GM21381 (cell line): Measurements from ENCODE around the gene MAMLD1.

ENCODE experiments used
- ATAC-seq: cut with Tn5 transposase; IDR thresholded peaks from one replicate; pipeline ENCODE4 v1.9.1; 2021; ENCODE audit warnings: mild to moderate bottlenecking, moderate library complexity; ENCODE audit not compliant: unreplicated experiment

MAMLD1 gene

GRCh38 chrX:150522494-150522893 is 159.4 kb downstream of the MAMLD1 start:
- no peak for ATAC-seq

GRCh38 chrX:150525061-150525919 is 162.2 kb downstream of the MAMLD1 start:
- no peak for ATAC-seq

- ATAC-seq = no peak
Observed at GRCh38 chrX:150526692-150527091, 163.6 kb downstream of the MAMLD1 start.

GRCh38 chrX:150527108-150527507 is 164.0 kb downstream of the MAMLD1 start:
- ATAC-seq = no peak

GRCh38 chrX:150529587-150529986 is 166.5 kb downstream of the MAMLD1 start:
- no peak for ATAC-seq

- ATAC-seq = no peak
Observed at GRCh38 chrX:150530821-150531220, 167.7 kb downstream of the MAMLD1 start.

- ATAC-seq = no peak
Observed at GRCh38 chrX:150531467-150531866, 168.3 kb downstream of the MAMLD1 start.

GRCh38 chrX:150533863-150534262 is 170.7 kb downstream of the MAMLD1 start:
- no peak for ATAC-seq

GRCh38 chrX:150536455-150537116 is 173.5 kb downstream of the MAMLD1 start:
- ATAC-seq = no peak

- ATAC-seq = no peak
Observed at GRCh38 chrX:150537851-150538250, 174.7 kb downstream of the MAMLD1 start.

GRCh38 chrX:150540965-150541364 is 177.8 kb downstream of the MAMLD1 start:
- ATAC-seq = no peak

- peak; percentile 25 for ATAC-seq
Observed at GRCh38 chrX:150542846-150543229, 179.7 kb downstream of the MAMLD1 start.

- peak; percentile 45 for ATAC-seq
Observed at GRCh38 chrX:150543230-150544155, 180.4 kb downstream of the MAMLD1 start.

GRCh38 chrX:150544222-150544787 is 181.2 kb downstream of the MAMLD1 start:
- ATAC-seq = no peak

- no peak for ATAC-seq
Observed at GRCh38 chrX:150544835-150545770, 182.0 kb downstream of the MAMLD1 start.

- ATAC-seq = no peak
Observed at GRCh38 chrX:150546711-150547153, 183.6 kb downstream of the MAMLD1 start.

- peak; percentile 67 for ATAC-seq
Observed at GRCh38 chrX:150547375-150548115, 184.4 kb downstream of the MAMLD1 start.

- ATAC-seq = no peak
Observed at GRCh38 chrX:150548251-150548650, 185.1 kb downstream of the MAMLD1 start.

- no peak for ATAC-seq
Observed at GRCh38 chrX:150548684-150549083, 185.6 kb downstream of the MAMLD1 start.
